Fibroblast of skin of left quadriceps (primary cell): ENCODE data around the gene SEM1.
"Not testable (repeated sequence)": the region's sequence is repeated elsewhere in the genome, so short reads cannot be mapped to it uniquely, and the experiment has no call there.

Source experiments
- DNase-seq, 2 experiments: peaks; one replicate each; pipeline ENCODE4 v3.0.0-alpha.2; 2013; ENCODE audit warnings: low read depth in 2 of 2

The SEM1 gene

GRCh38 chr7:96709381-96710228, at the start of gene SEM1:
SEM1 (minus strand) TSS chr7:96709846; CDS start chr7:96709763, 83 bp downstream.
- DNase-seq = peak; percentile 69 to 71

- DNase-seq = not testable (repeated sequence)
Observed at GRCh38 chr7:96757880-96758279, 48.2 kb upstream of the SEM1 start.

- no peak for DNase-seq
Observed at GRCh38 chr7:96747418-96747940, 37.8 kb upstream of the SEM1 start.

GRCh38 chr7:96740130-96740529, 30.5 kb upstream of the SEM1 start:
- no peak for DNase-seq

GRCh38 chr7:96739609-96740008, 30.0 kb upstream of the SEM1 start:
- DNase-seq = no peak

DNA sequence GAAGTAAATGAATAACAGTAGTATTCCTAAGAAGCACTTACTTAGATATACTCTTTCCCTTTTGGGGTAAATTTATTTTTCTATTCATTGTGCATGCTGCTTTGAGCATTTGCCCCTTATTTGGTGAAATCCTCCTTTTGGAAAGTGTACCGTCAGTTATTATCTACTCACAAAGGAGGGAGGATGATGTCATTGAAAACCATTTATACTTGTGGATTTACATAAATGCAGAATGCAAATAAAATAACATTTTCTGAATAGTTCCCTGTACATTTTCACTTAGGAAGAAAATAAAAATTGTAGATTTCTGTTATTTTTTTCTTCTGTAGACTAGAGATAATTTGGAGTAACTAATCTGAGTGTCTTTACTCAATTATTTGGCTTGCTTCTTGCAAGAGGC, 29.5 kb upstream of the SEM1 start:
- DNase-seq = no peak

- DNase-seq = no peak
Observed at GRCh38 chr7:96738705-96739104, 29.1 kb upstream of the SEM1 start.

GRCh38 chr7:96737545-96738050, 28.0 kb upstream of the SEM1 start:
- no peak for DNase-seq

GRCh38 chr7:96734343-96734742, 24.7 kb upstream of the SEM1 start:
- DNase-seq = no peak

- no peak for DNase-seq
Observed at GRCh38 chr7:96729820-96730219, 20.2 kb upstream of the SEM1 start.

- DNase-seq = no peak
Observed at GRCh38 chr7:96728139-96728538, 18.5 kb upstream of the SEM1 start.

DNA sequence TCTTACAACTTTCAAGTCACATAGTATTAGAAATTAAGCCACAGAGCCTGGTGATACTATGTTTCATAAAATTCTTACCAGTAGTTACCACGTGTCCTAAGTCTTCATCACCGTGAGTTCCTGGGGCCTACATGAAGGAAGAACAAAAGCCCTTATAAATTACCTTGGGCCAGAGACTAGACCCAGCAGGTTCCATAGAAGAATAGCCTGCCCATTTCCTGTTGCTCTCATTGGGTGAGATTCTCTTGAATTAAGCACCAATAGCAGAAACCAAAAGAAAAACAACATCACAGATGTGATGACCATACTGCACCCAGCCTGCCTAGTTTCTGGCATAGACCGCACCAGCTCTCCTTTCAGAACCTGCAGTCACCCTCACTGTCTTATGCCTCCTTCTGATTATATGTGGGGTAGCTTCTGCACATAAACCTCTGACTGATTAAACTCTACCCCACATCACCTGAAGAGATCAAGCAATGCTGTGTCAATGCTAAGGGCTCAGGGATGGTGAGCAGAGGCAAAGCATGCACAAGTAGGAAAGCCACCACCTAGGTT, 18.0 kb upstream of the SEM1 start:
- no peak for DNase-seq

GRCh38 chr7:96723622-96724021, 14.0 kb upstream of the SEM1 start:
- peak in 1 of 2 experiments; percentile 4 for DNase-seq

GRCh38 chr7:96722928-96723327, 13.3 kb upstream of the SEM1 start:
- not testable (repeated sequence) for DNase-seq

- peak in 1 of 2 experiments; percentile 11 for DNase-seq
Observed at GRCh38 chr7:96720843-96721242, 11.2 kb upstream of the SEM1 start.

DNA sequence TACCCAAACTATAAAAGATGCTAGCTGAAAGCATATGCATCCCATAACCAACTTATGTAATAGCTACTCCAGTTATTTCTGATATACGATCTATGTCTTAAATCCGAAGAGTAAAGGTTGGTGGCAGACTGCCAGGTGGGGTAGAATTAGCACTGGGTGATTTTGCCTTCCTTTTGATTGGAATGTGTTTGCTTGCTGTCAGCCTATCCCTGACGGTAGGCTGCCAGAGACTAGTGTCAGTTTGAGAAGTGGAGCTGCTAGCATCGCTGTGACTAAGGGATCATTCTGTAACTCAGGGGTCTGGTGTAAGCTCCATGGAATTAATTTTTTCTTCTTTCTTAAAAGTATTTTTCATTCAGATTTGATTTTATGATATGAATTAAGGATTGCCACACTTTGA, 9.5 kb upstream of the SEM1 start:
- no peak for DNase-seq

DNA sequence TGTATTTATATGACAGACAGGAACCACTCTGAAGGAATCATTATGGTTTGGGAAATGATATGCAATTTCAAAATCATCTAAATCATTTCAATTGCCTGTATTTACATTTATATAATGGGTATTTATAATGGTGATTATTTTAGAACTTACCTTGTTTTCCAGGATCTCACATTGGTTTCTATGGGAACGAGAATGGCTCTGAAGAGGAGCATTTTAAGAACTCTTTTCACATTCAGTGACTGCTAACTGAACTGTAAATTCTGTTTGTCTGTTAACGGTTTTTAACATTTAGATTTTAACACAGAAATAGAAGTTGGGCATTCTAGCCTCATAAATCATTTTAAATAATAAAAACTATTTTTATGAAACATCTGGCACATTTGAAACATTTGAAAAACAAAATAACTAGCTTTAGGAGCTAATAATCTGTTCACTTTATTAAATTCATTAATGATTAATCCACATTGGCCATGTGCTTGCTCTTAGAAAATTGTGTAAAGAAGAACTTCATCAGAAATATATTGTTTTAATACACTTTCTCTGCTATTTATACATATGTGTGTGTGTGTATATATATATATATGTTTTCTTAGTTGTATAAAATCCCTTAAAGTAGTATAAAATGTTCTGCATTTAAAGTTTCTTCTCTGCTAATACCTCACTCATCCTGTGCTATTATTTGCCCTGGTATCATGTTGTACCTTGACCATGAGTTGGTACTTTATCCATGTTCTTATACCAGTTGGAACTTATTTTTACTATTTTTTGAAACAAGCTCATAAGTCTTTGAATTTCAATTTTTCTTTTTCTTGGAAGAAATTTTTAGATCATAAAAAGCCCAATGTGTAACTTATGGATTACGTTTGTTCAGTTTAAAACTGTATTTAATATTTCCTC, 8.7 kb upstream of the SEM1 start:
- no peak for DNase-seq

GRCh38 chr7:96713037-96713436, 3.4 kb upstream of the SEM1 start:
- DNase-seq = no peak

GRCh38 chr7:96710544-96710943, 898 bp upstream of the SEM1 start:
- DNase-seq = no peak

DNA sequence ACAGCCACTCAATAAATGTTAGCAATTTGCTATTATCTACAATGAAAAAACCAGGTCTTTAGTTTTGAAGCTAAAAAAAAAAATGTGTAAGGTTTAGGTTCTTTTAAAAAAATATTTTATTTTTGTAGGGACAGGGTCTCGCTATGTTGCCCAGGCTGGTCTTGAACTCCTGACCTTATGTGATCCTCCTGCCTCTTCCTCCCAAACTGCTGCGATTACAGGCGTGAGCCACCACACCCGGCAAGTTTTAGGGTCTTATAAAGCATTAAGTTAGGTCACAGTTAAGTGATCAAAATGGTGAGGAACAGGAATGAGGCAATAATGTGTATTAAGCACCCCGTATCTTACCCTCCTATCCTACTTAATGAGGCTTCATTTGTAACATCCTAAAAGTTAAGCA, 774 bp downstream of the SEM1 start:
- DNase-seq = no peak

GRCh38 chr7:96707901-96708774, 1.5 kb downstream of the SEM1 start:
- no peak for DNase-seq
